Mesenteric fat pad (tissue), 1 donor: ENCODE results near the gene EPG5. TPM values are rescaled to one million over a fixed set of nuclear protein-coding genes. Genes with fewer than 3 reads are reported as not detected.
"Not testable (repeated sequence)": the region's sequence is repeated elsewhere in the genome, so short reads cannot be mapped to it uniquely, and the experiment has no call there.

Source experiments
- DNase-seq: peaks from one replicate; pipeline ENCODE4 v3.0.0-alpha.2; 2020; ENCODE audit warnings: low spot score
- total RNA-seq: library from RNA; stranded (reverse); fragmentation: NEBNext Ultra II Directional; extraction: Animal tissue kit (Norgen Biotek cat#: 25700); gene quantifications from one replicate; pipeline ENCODE4 v1.2.1, GENCODE V29; 2021
- donor health status: DM: yes; HTN: yes; CAD: no.

The EPG5 gene
- total RNA-seq, 1 donor from 2014 or later = 22.8 TPM

GRCh38 chr18:45839414-45840395 lies 127.4 kb downstream of the EPG5 start:
- DNase-seq = no peak

DNA sequence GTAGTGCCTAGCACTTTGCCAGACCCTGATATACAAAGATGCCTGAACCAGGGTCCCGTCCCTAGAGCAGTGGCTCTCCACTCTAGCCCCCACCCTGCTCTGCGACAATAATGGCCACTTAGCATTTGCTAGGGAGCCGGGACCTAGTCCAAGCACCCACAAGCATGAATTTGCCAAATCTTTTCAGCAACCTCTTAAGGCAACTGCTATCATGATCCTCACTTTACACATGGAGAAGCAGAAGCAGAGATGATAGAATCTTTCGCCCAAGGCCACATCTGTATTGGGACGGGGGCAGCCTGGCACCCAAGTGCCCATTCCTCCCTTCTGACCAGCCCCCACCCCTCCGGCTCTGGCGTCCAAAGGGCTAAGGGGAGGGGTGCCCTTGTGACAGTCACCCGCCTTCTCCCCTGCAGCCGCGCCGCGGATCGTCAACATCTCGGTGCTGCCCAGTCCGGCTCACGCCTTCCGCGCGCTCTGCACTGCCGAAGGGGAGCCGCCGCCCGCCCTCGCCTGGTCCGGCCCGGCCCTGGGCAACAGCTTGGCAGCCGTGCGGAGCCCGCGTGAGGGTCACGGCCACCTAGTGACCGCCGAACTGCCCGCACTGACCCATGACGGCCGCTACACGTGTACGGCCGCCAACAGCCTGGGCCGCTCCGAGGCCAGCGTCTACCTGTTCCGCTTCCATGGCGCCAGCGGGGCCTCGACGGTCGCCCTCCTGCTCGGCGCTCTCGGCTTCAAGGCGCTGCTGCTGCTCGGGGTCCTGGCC lies 128.6 kb downstream of the EPG5 start:
- peak; percentile 91 for DNase-seq

DNA sequence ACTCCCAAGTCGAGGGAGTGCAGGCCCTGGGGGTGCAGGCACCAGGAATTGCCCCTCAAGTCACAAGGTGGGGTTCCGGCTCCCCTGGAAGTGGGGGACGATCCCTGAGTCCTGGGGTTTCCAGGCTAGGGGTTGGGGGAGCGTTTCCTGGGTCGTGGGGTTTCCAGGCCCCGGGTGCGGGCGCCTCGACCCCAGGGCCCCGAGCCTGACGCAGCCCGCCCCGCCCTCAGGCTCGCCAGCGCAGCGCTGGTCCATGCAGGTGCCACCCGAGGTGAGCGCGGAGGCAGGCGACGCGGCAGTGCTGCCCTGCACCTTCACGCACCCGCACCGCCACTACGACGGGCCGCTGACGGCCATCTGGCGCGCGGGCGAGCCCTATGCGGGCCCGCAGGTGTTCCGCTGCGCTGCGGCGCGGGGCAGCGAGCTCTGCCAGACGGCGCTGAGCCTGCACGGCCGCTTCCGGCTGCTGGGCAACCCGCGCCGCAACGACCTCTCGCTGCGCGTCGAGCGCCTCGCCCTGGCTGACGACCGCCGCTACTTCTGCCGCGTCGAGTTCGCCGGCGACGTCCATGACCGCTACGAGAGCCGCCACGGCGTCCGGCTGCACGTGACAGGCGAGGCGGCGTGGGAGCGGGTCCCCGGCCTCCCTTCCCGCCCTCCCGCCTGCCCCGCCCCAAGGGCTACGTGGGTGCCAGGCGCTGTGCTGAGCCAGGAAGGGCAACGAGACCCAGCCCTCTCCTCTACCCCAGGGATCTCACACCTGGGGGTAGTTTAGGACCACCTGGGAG lies 129.7 kb downstream of the EPG5 start:
- DNase-seq = peak; percentile 91

- DNase-seq = peak; percentile 67
Observed at GRCh38 chr18:45836242-45837205, 130.6 kb downstream of the EPG5 start.

- no peak for DNase-seq
Observed at GRCh38 chr18:45835057-45835636, 132.0 kb downstream of the EPG5 start.

GRCh38 chr18:45834306-45834705 lies 132.8 kb downstream of the EPG5 start:
- no peak for DNase-seq

- peak; percentile 73 for DNase-seq
Observed at GRCh38 chr18:45833846-45834245, 133.3 kb downstream of the EPG5 start.

DNA sequence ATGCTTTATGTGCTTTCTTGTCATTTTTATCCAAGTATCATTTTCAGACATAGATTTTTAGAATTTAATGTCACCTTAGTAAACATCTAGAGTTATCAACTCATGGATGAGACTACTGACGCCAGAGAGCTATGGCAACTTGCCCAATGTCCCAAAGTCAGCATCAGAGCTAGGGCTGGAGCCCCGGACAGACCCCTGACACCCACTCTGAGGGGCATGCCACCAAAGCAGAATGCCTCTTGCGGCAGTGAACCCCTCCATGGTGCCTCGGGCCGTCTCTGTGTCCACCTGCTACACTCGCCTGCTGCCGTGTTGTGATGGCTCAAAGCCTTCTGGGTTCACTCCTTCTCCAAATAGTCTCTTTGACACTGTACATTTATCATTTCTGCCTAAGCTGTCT lies 136.2 kb downstream of the EPG5 start:
- no peak for DNase-seq

- no peak for DNase-seq
Observed at GRCh38 chr18:45829855-45830254, 137.3 kb downstream of the EPG5 start.

DNA sequence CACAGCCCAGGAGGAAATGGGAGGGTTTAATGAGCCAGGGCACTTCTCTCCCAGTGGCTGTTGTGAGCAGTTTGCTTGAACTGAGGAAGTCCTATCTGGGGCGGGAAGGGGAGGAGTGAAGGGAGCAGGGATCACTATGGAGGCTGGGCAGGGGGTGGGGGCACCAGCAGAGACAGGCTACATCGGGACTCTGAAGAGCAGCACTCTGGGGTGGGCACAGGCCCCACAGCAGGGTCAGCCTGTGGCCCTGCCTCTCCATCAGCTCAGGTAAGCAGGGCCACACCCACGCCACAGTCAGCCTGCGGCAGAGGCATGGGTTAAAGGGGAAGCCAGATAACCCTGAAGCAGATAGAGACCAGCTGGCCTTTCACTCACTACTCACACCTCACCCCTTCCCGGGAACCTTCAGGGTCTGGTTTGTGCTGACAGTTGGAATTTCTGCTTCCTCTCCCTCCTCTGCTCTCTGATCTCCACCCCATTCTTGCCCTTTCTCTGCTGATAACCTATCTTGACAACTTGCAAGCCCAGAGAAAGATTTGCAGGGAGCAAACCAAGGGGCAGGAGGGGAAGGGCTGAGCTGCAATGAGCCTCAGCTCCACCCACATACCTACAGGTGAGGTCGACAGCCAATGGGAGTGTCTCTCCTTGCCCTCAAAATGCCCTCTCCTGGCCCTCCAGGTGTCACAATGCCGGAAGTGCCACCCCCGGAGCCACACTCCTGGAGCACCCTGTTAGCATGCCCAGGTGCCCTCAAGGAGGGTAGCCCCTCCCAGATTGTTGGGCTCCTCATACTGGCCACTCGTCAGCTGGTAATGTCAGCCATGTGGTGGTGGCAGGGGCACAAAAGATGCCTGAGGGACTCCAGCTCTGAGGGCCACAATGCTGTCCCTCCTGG lies 138.0 kb downstream of the EPG5 start:
- peak; percentile 77 for DNase-seq

DNA sequence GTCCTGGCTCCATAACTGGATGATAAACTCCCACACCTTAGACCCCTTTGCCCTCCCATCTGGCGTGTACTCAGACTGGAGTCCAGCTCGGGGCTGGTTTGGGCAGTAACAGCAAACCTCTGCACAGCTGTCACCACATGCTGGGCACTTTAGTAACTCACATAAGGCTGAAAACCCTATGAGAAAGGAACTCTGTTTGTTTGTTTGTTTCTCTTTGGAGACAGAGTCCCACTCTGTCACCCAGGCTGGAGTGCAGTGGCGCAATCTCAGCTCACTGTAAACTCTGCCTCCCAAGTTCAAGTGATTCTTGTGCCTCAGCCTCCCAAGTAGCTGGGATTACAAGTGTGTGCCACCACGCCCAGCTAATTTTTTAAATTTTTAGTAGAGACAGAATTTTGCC lies 140.4 kb downstream of the EPG5 start:
- DNase-seq = not testable (repeated sequence)

GRCh38 chr18:45826084-45826483 lies 141.0 kb downstream of the EPG5 start:
- DNase-seq = no peak

GRCh38 chr18:45825258-45826044 lies 141.7 kb downstream of the EPG5 start, which contains the start of gene SIGLEC15:
Gene SIGLEC15 (plus strand): TSS chr18:45825675. CDS start chr18:45825729, 54 bp downstream.
- DNase-seq = peak; percentile 78

DNA sequence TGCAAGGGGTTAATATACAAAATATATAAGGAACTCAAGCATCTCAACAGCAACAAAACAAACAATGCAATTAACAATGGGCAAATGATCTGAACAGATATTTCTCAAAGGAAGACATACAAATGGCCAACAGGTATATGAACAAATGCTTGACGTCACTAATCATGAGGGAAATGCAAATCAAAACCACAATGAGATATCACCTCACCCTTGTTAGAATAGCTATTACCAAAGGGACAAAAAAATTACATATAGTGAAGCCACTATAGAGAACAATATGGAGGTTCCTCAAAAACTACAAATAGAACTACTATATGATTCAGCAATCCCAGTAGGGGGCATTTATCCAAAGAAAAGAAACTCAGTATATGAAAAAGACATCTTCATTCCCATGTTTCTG lies 145.4 kb downstream of the EPG5 start:
- no peak for DNase-seq

- no peak for DNase-seq
Observed at GRCh38 chr18:45821026-45821425, 146.1 kb downstream of the EPG5 start.

- peak; percentile 81 for DNase-seq
Observed at GRCh38 chr18:45820106-45820745, 146.9 kb downstream of the EPG5 start.

DNA sequence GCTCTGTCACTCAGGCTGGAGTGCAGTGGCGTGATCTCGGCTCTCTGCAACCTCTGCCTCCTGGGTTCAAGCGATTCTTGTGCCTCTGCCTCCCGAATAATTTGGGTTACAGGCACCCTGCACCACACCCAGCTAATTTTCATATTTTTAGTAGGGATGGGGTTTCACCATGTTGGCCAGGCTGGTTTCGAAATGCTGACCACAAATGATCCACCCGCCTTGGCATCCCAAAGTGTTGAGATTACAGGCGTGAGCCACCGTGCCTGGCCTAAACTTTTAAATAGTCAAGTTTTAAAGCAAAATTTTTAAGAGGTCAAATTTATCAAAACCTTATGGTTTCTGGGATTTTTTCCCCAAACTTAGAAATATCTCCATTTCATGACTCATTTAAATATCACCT lies 148.4 kb downstream of the EPG5 start:
- peak; percentile 28 for DNase-seq
